Gastrocnemius medialis (tissue), 4 donors: ENCODE measurements around the gene ETF1. TPM values are rescaled to one million over a fixed set of nuclear protein-coding genes. Genes with fewer than 3 reads are reported as not detected.
A peak's percentile ranks its signal among the peaks of the same experiment; 100 is the strongest.

Experiments
- ATAC-seq, 2 donors: fragments of 150-250 bp; one replicate each; pipeline ENCODE4 v1.9.1; 2016
- DNase-seq, 2 donors: peaks; one replicate each; pipeline ENCODE4 v3.0.0-alpha.2; 2019
- H3K27ac ChIP-seq, 4 donors: fragments of 200-600 bp; sonication (generic); 1 replicate in 1 of 4; 2 replicates in 3 of 4; pipeline ENCODE4 v1.5.1; 2016 to 2018; ENCODE audit warnings: mild to moderate bottlenecking in 2 of 4, moderate library complexity in 1 of 4
- H3K27me3 ChIP-seq, 3 donors: fragments of 200-600 bp; sonication (generic) in 2 of 3; 1 replicate in 1 of 3; 2 replicates in 2 of 3; pipeline versions ENCODE4 v1.5.1 to v1.6.0; 2016 to 2019; ENCODE audit warnings: mild to moderate bottlenecking in 1 of 3, moderate library complexity in 1 of 3
- H3K36me3 ChIP-seq, 2 donors: fragments of 200-600 bp; sonication (generic) in 1 of 2; one replicate each; pipeline ENCODE4 v1.5.1; 2017 to 2018
- H3K4me1 ChIP-seq, 2 donors: fragments of 200-600 bp; sonication (generic) in 1 of 2; one replicate each; pipeline ENCODE4 v1.5.1; 2016 to 2017; ENCODE audit warnings: mild to moderate bottlenecking in 2 of 2
- H3K4me3 ChIP-seq, 4 donors: fragments of 200-600 bp; sonication (generic) in 3 of 4; 1 replicate in 1 of 4; 2 replicates in 3 of 4; pipeline ENCODE4 v1.5.1; 2016 to 2019; ENCODE audit warnings: mild to moderate bottlenecking in 2 of 4
- H3K9me3 ChIP-seq, 3 donors: fragments of 200-600 bp; sonication (generic) in 2 of 3; 1 replicate in 1 of 3; 2 replicates in 2 of 3; pipeline ENCODE4 v1.5.1; 2016 to 2019
- CTCF ChIP-seq, 5 experiments: fragments of 450-650 bp in 3 of 5; fragments of 200-600 bp in 2 of 5; sonication (generic) in 2 of 5; IDR thresholded peaks in 4 of 5; conservative IDR thresholded peaks in 1 of 5; 1 replicate in 4 of 5; 2 replicates in 1 of 5; pipeline ENCODE4 v1.5.1; 2016 to 2019; ENCODE audit warnings: antibody characterized with exemption in 5 of 5, mild to moderate bottlenecking in 3 of 5, moderate library complexity in 3 of 5
- POLR2A ChIP-seq, 2 donors: fragments of 450-650 bp; IDR thresholded peaks; one replicate each; pipeline ENCODE4 v1.6.1; 2017; ENCODE audit warnings: antibody characterized with exemption in 2 of 2, mild to moderate bottlenecking in 2 of 2, moderate library complexity in 2 of 2
- in situ Hi-C, 4 donors: fragments of 200-750 bp; cut with MboI; loops; one replicate each; pipeline versions ENCODE4 v1.15.0 to v1.8.0; 2017; ENCODE audit warnings: low sequenced_read_pairs in 4 of 4
- intact Hi-C: fragments of 100-400 bp; cut with DNase I; formaldehyde crosslinking; loops from one replicate; pipeline ENCODE4 v1.15.1; 2023; ENCODE audit warnings: low total_unique reads
- total RNA-seq, 4 donors: library from RNA; depleted of rRNA; stranded (reverse); fragments of >200 nt; gene quantifications; one replicate each; pipeline versions ENCODE4 v1.1.0 to v1.2.3, GENCODE V29; 2016

Gene ETF1
- total RNA-seq, result 100 to 1,000 TPM in 3 of 4 donors, 10 to 100 TPM in 1; 99.9 to 139 (median 117) TPM

- intact Hi-C loops (loop anchor here (1.0 to 5.0 kb wide), 4 partner anchors 32 to 206 kb away; partner anchors contain the start of genes EGR1 and HSPA9), in situ Hi-C loops (no loop called here)
- H3K4me3 ChIP-seq, result peak within 1 kb of the TSS; percentile 85 to 98 (median 96)
- H3K36me3 ChIP-seq, result no peaks in the 10 kb centered on the region
- ATAC-seq (peak; percentile 86 to 87), DNase-seq (peak; percentile 100)
- TF ChIP-seq CTCF (IDR thresholded peaks at IDR 0.05 in 4 of 5, conservative IDR thresholded peaks at IDR 0.05 in 1 of 5) (peak in 1 of 5 experiments; percentile 17), POLR2A (IDR thresholded peaks at IDR 0.05) (peak; percentile 100)
- no peaks in the 10 kb centered on the region for H3K27me3 ChIP-seq
- H3K27ac ChIP-seq, result peak within 1 kb of the TSS; percentile 97 to 100 (median 98)
- no peaks in the 10 kb centered on the region for H3K9me3 ChIP-seq
- H3K4me1 ChIP-seq, result peaks cover 72 to 73% of the 10 kb centered on the region in 2 donors
Measured at GRCh38 chr5:138542956-138543729, at the start of gene ETF1. ETF1 (minus strand) TSS chr5:138543236; CDS start chr5:138542918, 318 bp downstream.

- no peak for DNase-seq
- Histone ChIP-seq H3K9me3 (no peaks in the 10 kb centered on the region), H3K27me3 (no peaks in the 10 kb centered on the region), H3K4me1 (no peaks in the 10 kb centered on the region), H3K4me3 (no peak overlapping the region), H3K27ac (no peak overlapping the region), H3K36me3 (no peaks in the 10 kb centered on the region)
- no peak for TF ChIP-seq CTCF (IDR thresholded peaks at IDR 0.05 in 4 of 5, conservative IDR thresholded peaks at IDR 0.05 in 1 of 5)
- no peak for TF ChIP-seq POLR2A (IDR thresholded peaks at IDR 0.05)
- ATAC-seq, result no peak
- in situ Hi-C loops (loop anchor here in 2 of 4 donors (25.0 kb wide), 1 partner anchor 674 kb away; no protein-coding TSS in a partner anchor), intact Hi-C loops (no loop called here)
Measured at GRCh38 chr5:138588013-138588788, 45.2 kb upstream of the ETF1 start.

GRCh38 chr5:138585157-138585556 is 42.1 kb upstream of the ETF1 start:
- TF ChIP-seq CTCF (IDR thresholded peaks at IDR 0.05 in 4 of 5, conservative IDR thresholded peaks at IDR 0.05 in 1 of 5), result no peak
- no peak for TF ChIP-seq POLR2A (IDR thresholded peaks at IDR 0.05)
- in situ Hi-C loops, result loop anchor here in 2 of 4 donors (25.0 kb wide), 1 partner anchor 677 kb away; no protein-coding TSS in a partner anchor
- Histone ChIP-seq H3K4me1 (no peaks in the 10 kb centered on the region), H3K27ac (no peak overlapping the region), H3K4me3 (no peak overlapping the region), H3K27me3 (no peaks in the 10 kb centered on the region), H3K9me3 (no peaks in the 10 kb centered on the region), H3K36me3 (no peaks in the 10 kb centered on the region)
- intact Hi-C loops, result no loop called here
- ATAC-seq (no peak), DNase-seq (no peak)

GRCh38 chr5:138583984-138584637 is 41.1 kb upstream of the ETF1 start:
- no peaks in the 10 kb centered on the region for H3K9me3 ChIP-seq
- in situ Hi-C loops (loop anchor here in 2 of 4 donors (25.0 kb wide), 1 partner anchor 678 kb away; no protein-coding TSS in a partner anchor), intact Hi-C loops (no loop called here)
- ATAC-seq (no peak), DNase-seq (no peak)
- no peaks in the 10 kb centered on the region for H3K36me3 ChIP-seq
- no peak overlapping the region for H3K27ac ChIP-seq
- no peaks in the 10 kb centered on the region for H3K27me3 ChIP-seq
- TF ChIP-seq POLR2A (IDR thresholded peaks at IDR 0.05), result no peak
- no peak overlapping the region for H3K4me3 ChIP-seq
- H3K4me1 ChIP-seq, result no peaks in the 10 kb centered on the region
